Omental fat pad (tissue), 4 donors: ENCODE results near the gene LIN54. TPM values are rescaled to one million over a fixed set of nuclear protein-coding genes. Genes with fewer than 3 reads are reported as not detected.

Experiments used
- ATAC-seq: fragments of 150-250 bp; one replicate; pipeline ENCODE4 v1.9.1; 2016; ENCODE audit warnings: mild to moderate bottlenecking, moderate library complexity; ENCODE audit not compliant: low FRiP score
- DNase-seq: peaks from one replicate; pipeline ENCODE4 v3.0.0-alpha.2; 2019; ENCODE audit warnings: low spot score
- total RNA-seq, 4 donors: library from RNA; depleted of rRNA; stranded (reverse); fragments of >200 nt; gene quantifications; one replicate each; pipeline ENCODE4 v1.1.0, GENCODE V29; 2016
- TF ChIP-seq, protein P1 (sequence below), 3 donors: fragments of 450-650 bp; IDR thresholded peaks; one replicate each; pipeline ENCODE4 v1.5.1; 2016 to 2017; ENCODE audit warnings: antibody characterized with exemption in 3 of 3, mild to moderate bottlenecking in 3 of 3, moderate library complexity in 2 of 3

LIN54 gene
- total RNA-seq, 4 donors from 2014 or later: 5.8 to 13.6 (median 7.7) TPM

- ATAC-seq: no peak
Measured at GRCh38 chr4:82913305-82913704, 97.3 kb downstream of the LIN54 start.

DNA sequence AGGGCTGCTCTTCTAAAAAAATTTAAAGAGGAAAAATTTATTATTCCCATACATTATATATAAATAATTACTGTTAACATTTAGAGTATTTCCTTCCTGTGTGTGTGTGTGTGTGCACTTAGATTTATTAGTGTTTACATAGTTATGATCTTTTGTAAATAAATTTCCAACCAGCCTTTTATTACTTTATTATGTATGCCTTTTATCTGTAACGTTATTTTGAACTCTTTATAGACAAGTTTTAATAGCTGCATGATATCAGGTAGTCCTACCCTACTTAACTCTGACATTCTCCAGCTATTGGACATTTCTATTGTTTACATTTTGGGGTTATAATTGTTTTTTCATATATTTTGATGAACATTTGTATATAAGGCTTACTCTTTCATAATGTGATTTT, 101.3 kb downstream of the LIN54 start:
- no peak for ATAC-seq
- TF ChIP-seq, protein P1, sequence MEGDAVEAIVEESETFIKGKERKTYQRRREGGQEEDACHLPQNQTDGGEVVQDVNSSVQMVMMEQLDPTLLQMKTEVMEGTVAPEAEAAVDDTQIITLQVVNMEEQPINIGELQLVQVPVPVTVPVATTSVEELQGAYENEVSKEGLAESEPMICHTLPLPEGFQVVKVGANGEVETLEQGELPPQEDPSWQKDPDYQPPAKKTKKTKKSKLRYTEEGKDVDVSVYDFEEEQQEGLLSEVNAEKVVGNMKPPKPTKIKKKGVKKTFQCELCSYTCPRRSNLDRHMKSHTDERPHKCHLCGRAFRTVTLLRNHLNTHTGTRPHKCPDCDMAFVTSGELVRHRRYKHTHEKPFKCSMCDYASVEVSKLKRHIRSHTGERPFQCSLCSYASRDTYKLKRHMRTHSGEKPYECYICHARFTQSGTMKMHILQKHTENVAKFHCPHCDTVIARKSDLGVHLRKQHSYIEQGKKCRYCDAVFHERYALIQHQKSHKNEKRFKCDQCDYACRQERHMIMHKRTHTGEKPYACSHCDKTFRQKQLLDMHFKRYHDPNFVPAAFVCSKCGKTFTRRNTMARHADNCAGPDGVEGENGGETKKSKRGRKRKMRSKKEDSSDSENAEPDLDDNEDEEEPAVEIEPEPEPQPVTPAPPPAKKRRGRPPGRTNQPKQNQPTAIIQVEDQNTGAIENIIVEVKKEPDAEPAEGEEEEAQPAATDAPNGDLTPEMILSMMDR (IDR thresholded peaks at IDR 0.05): no peak
- no peak for DNase-seq

More at GRCh38 chr4:82913305-82913704, 97.3 kb downstream of the LIN54 start:
- TF ChIP-seq, protein P1 (IDR thresholded peaks at IDR 0.05): no peak
- DNase-seq: no peak

- ATAC-seq (no peak), DNase-seq (no peak)
- TF ChIP-seq, protein P1 (IDR thresholded peaks at IDR 0.05): no peak
Measured at GRCh38 chr4:82906469-82906868, 104.2 kb downstream of the LIN54 start.

DNA sequence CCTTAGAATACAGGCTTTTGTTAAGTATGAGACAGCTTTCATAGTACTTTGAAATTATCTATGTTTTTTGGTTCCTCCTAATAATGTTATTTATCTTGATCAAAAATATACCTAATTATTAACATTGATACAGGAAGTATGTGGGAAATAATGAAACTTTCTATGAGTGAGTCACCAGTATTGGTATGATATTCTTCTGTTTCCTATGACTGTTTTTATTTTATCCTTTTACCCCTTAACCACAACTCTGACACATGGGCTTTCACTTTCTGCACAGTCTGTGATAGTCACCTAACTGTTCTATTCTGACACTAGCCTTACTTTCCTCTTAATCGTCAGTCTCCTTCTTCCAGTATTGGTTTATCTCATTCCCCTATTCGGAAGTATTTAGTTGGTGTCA, 105.4 kb downstream of the LIN54 start:
- TF ChIP-seq, protein P1 (IDR thresholded peaks at IDR 0.05): no peak
- ATAC-seq (no peak), DNase-seq (no peak)

GRCh38 chr4:82903737-82904136, 106.9 kb downstream of the LIN54 start:
- DNase-seq (no peak), ATAC-seq (no peak)
- TF ChIP-seq, protein P1 (IDR thresholded peaks at IDR 0.05): no peak

- DNase-seq (no peak), ATAC-seq (peak; percentile 8)
- TF ChIP-seq, protein P1 (IDR thresholded peaks at IDR 0.05): no peak
Measured at GRCh38 chr4:82901183-82901718, 109.4 kb downstream of the LIN54 start.

- ATAC-seq: peak; percentile 99
- peak; percentile 90 for DNase-seq
- TF ChIP-seq, protein P1 (IDR thresholded peaks at IDR 0.05): no peak
Measured at GRCh38 chr4:82900411-82901182, 110.0 kb downstream of the LIN54 start, which contains the start of gene THAP9. Gene THAP9 (plus strand): TSS chr4:82900735. CDS start chr4:82900803, 68 bp downstream.
